VCaP (cell line): ENCODE measurements around the gene FAF2.

Experiments used
- H3K27ac ChIP-seq: fragments of 450-650 bp; 2 replicates; pipeline ENCODE4 v1.5.1; 2017
- TF ChIP-seq, protein P1 (sequence below): fragments of 450-650 bp; conservative IDR thresholded peaks from 2 replicates; pipeline ENCODE4 v1.5.1; 2017; ENCODE audit warnings: mild to moderate bottlenecking, moderate library complexity

The FAF2 gene

GRCh38 chr5:176447591-176447977, 601 bp upstream of the FAF2 start:
- TF ChIP-seq, protein P1, sequence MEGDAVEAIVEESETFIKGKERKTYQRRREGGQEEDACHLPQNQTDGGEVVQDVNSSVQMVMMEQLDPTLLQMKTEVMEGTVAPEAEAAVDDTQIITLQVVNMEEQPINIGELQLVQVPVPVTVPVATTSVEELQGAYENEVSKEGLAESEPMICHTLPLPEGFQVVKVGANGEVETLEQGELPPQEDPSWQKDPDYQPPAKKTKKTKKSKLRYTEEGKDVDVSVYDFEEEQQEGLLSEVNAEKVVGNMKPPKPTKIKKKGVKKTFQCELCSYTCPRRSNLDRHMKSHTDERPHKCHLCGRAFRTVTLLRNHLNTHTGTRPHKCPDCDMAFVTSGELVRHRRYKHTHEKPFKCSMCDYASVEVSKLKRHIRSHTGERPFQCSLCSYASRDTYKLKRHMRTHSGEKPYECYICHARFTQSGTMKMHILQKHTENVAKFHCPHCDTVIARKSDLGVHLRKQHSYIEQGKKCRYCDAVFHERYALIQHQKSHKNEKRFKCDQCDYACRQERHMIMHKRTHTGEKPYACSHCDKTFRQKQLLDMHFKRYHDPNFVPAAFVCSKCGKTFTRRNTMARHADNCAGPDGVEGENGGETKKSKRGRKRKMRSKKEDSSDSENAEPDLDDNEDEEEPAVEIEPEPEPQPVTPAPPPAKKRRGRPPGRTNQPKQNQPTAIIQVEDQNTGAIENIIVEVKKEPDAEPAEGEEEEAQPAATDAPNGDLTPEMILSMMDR: no peak
- H3K27ac ChIP-seq: peak overlapping the region; percentile 98

DNA sequence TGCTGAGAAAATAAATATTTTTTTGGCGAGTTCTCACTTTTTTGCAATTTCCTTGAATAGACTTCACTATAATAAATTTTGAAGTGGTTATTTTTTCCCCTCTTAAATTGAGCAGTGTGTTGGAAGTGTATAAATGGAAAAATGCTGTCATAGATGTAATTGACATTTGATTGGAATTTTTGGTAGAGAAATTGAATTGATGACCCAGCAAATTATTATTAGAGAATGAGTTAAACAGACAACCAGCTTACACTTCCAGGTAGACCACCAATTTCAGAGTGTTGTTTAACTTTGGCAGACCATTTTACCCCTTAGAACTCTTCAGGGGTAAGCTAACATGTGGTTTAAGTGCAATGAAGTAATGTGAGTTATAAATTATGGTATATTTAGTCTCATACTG, 1.9 kb downstream of the FAF2 start:
- TF ChIP-seq, protein P1: no peak
- no peak overlapping the region for H3K27ac ChIP-seq

DNA sequence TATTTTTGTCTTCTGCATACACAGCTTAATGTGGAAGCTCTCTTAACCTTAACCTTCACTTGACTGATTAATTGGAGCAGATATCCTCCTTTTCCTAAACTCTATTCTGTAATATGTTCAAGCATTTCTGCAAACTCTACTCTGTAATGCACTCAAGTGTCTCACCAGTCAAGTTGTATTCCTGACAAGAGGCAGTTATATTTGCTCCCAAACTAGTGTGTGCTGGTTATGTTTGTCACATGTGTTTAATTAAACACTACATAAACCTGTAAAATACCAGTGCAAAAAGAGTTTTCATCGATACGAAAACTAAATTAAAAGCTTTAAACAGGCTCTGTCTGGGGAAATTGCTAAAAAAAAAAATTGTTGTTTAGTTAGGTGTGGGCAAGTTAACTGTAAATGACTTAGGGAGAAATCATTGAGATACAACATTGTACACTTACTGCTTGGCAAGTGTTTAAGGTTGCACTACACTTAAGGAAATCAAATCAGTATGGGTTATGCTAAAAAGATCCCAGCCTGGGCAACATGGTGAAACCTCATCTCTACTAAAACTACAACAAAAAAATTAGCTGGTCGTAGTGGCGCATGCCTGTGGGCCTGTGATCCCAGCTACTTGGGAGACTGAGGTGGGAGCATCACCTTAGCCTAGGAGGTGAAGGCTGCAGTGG, 6.7 kb downstream of the FAF2 start:
- TF ChIP-seq, protein P1: no peak
- 0 out of 2 replicates have a peak overlapping the region, but pooled peaks have one; percentile 7 for H3K27ac ChIP-seq

- TF ChIP-seq, protein P1: no peak
- no peak overlapping the region for H3K27ac ChIP-seq
These were observed 10.8 kb downstream of the FAF2 start for GRCh38 chr5:176458904-176459561.

DNA sequence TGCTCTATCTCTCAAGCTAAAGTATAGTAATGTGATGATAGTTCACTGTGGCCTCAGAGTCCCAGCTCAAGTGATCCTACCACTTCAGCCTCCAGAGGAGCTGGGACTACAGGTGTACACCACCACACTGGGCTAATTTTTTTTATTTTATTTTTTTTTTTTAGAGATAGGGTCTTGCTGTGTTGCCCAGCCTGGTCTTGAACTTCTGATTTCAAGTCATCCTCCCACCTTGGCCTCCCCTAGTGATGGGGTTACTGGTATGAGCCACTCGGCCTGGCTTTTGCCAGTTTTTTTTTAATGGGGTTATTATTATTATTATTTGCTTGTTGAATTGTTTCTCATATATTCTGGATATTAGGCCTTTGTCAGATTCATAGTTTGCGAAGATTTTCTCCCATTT, 13.2 kb downstream of the FAF2 start:
- no peak overlapping the region for H3K27ac ChIP-seq
- TF ChIP-seq, protein P1: no peak

DNA sequence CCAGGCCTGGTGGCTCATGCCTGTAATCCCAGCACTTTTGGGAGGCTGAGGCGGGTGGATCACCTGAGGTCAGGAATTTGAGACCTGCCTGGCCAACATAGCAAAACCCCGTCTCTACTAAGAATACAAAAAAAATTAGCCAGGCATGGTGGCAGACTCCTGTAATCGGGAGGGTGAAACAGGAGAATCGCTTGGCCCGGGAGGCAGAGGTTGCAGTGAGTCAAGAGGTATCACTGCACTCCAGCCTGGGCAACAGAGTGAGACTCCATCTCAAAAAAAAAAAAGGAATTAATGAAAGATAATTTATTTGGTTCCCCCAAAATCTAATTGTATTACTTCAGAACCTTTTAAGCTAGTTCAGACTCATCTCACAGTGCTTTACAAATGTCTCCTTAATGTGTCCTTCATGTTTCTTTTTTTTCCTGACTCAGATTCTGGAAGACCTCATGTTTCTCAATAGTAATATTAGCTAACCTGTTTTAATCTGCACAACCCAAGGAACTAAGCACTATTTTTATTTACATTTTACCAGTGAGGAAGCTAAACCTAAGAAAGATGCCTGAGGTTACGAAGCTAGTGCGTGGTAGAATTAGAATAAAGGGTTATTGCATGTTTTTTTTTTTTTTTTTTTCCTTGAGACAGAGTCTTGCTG, 15.1 kb downstream of the FAF2 start:
- TF ChIP-seq, protein P1: no peak
- no peak overlapping the region for H3K27ac ChIP-seq

DNA sequence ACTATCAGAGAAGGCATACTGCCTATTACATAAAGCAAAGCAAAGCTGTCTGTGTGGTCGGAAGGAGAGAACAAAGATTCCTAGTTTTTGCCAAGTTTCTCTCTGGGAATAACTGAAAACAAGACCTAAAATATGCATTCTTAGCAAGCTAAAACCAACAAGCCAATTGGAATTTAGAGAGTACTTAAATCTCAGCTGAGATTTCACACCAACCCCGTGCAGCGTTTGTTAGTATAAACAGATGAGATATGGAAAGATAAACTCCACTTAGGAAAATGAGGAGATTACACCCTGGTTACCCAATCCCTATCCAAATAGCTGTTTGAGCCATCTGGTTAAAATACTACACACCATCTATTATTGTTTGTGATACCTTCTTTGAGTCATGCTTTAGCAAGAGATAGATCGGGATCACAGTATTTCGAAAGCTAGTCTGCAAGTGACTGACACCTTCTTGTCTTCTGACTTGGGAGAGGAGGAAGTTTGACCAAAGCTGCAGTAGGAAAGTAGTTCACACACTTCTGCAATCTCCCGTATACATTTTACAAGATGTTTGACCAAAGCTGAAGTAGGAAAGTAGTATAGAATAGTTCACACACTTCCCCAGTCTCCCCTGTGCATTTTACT, 18.2 kb downstream of the FAF2 start:
- TF ChIP-seq, protein P1: no peak

More for the DNA sequence above, 18.2 kb downstream of the FAF2 start:
- no peak overlapping the region for H3K27ac ChIP-seq
